GM12892 (cell line): ENCODE measurements around the gene PLEKHG7.

Experiments
- POLR2A ChIP-seq: IDR thresholded peaks from 2 replicates; pipeline ENCODE4 v1.6.1; 2011; ENCODE audit warnings: low read depth, low read length, control low read depth
- TAF1 ChIP-seq: IDR thresholded peaks from 2 replicates; pipeline ENCODE4 v1.6.1; 2011; ENCODE audit warnings: low read depth, mild to moderate bottlenecking, control low read depth, low read length, borderline replicate concordance

- TF ChIP-seq POLR2A, result no peak
- no peak for TF ChIP-seq TAF1
These were observed 16.9 kb downstream of the PLEKHG7 start for GRCh38 chr12:92719674-92720073.
